H1 (cell line): ENCODE data around the gene GLDC.

ENCODE experiments used
- CBX5 ChIP-seq: fragments of 300-800, 300-1000 bp; sonication (generic); IDR thresholded peaks from 2 replicates; pipeline ENCODE4 v1.7.1; 2016; ENCODE audit warnings: antibody characterized with exemption, low read length, low read depth
- CTCF ChIP-seq, 3 experiments: IDR thresholded peaks; 1 replicate in 2 of 3; 2 replicates in 1 of 3; pipeline versions ENCODE4 v1.5.1 to v1.6.1; 2011; ENCODE audit warnings: low read length in 3 of 3, mild to moderate bottlenecking in 3 of 3, inconsistent platforms in 2 of 3, low read depth in 1 of 3, moderate library complexity in 1 of 3; ENCODE audit not compliant: insufficient read depth in 1 of 3; ENCODE audit errors: control extremely low read depth in 1 of 3
- GABPA ChIP-seq: IDR thresholded peaks from 2 replicates; pipeline ENCODE4 v1.6.1; 2011; ENCODE audit warnings: mild to moderate bottlenecking, low read length, moderate library complexity, borderline replicate concordance; ENCODE audit not compliant: insufficient read depth
- HDAC6 ChIP-seq: IDR thresholded peaks from one replicate; pipeline ENCODE4 v1.7.1; 2012; ENCODE audit warnings: low read depth, mild to moderate bottlenecking, inconsistent platforms, low read length, moderate library complexity
- NANOG ChIP-seq: IDR thresholded peaks from 2 replicates; pipeline ENCODE4 v1.6.1; 2011; ENCODE audit warnings: low read length, low read depth, mild to moderate bottlenecking, inconsistent platforms; ENCODE audit not compliant: insufficient read depth, poor library complexity, severe bottlenecking
- POLR2A ChIP-seq, 2 experiments: IDR thresholded peaks; 1 replicate in 1 of 2; 2 replicates in 1 of 2; pipeline ENCODE4 v1.6.1; 2011; ENCODE audit warnings: low read depth in 2 of 2, low read length in 2 of 2, mild to moderate bottlenecking in 2 of 2; ENCODE audit errors: control extremely low read depth in 1 of 2
- POLR2AphosphoS5 ChIP-seq: IDR thresholded peaks from 2 replicates; pipeline ENCODE4 v1.6.1; 2011; ENCODE audit warnings: low read depth, low read length
- RFX5 ChIP-seq: IDR thresholded peaks from 2 replicates; pipeline ENCODE4 v1.6.1; 2011; ENCODE audit warnings: low read depth, low read length, improper control_type of control experiment, borderline replicate concordance
- RNF2 ChIP-seq: fragments of 200-900, 300-1000 bp; sonication (generic); IDR thresholded peaks from 2 replicates; pipeline ENCODE4 v1.7.1; 2016; ENCODE audit warnings: borderline replicate concordance, low read depth, mild to moderate bottlenecking, antibody characterized with exemption, low read length; ENCODE audit not compliant: poor library complexity, severe bottlenecking; ENCODE audit errors: missing control alignments
- RXRA ChIP-seq: IDR thresholded peaks from 2 replicates; pipeline ENCODE4 v1.6.1; 2011; ENCODE audit warnings: low read depth, mild to moderate bottlenecking, low read length, moderate library complexity; ENCODE audit not compliant: insufficient read depth
- SIN3A ChIP-seq, 2 experiments: IDR thresholded peaks in 1 of 2; conservative IDR thresholded peaks in 1 of 2; 2 replicates each; pipeline ENCODE4 v1.6.1; 2011 to 2012; ENCODE audit warnings: low read length in 2 of 2, improper control_type of control experiment in 1 of 2, low read depth in 1 of 2, mild to moderate bottlenecking in 1 of 2
- SP1 ChIP-seq: IDR thresholded peaks from 2 replicates; pipeline ENCODE4 v1.6.1; 2011; ENCODE audit warnings: low read depth, low read length
- SRF ChIP-seq: IDR thresholded peaks from 2 replicates; pipeline ENCODE4 v1.6.1; 2011; ENCODE audit warnings: mild to moderate bottlenecking, low read depth, low read length, moderate library complexity

GRCh38 chr9:6590334-6590733 is 55.2 kb downstream of the GLDC start:
- TF ChIP-seq SIN3A (conservative IDR thresholded peaks at IDR 0.05 in 1 of 2, IDR thresholded peaks at IDR 0.05 in 1 of 2; ENCODE audit: low read depth in 1 of 2, low read length in 2 of 2) (no peak), SRF (no peak), GABPA (no peak), CTCF (IDR thresholded peaks at IDR 0.05; ENCODE audit: control extremely low read depth in 1 of 3, insufficient read depth in 1 of 3, low read depth in 1 of 3, low read length in 3 of 3) (no peak), HDAC6 (no peak), RNF2 (no peak), POLR2AphosphoS5 (no peak), NANOG (no peak), CBX5 (no peak), RFX5 (no peak), POLR2A (IDR thresholded peaks at IDR 0.05; ENCODE audit: control extremely low read depth in 1 of 2, low read depth in 2 of 2, low read length in 2 of 2) (no peak), SP1 (no peak), RXRA (no peak)
